ENCODE results near the gene SULT1C2.

GRCh38 chr2:108314586-108315296, 26.0 kb downstream of the SULT1C2 start:
- TF ChIP-seq TOX (CRISPR knock-in tag; IDR thresholded peaks at IDR 0.05; ENCODE audit: borderline replicate concordance), result no peak
- no peak for TF ChIP-seq TSHZ2 (CRISPR knock-in tag; IDR thresholded peaks at IDR 0.05)
- TF ChIP-seq TCF4 (CRISPR knock-in tag; IDR thresholded peaks at IDR 0.05; ENCODE audit: borderline replicate concordance), result no peak
- no peak for TF ChIP-seq ZNF565 (CRISPR knock-in tag; conservative IDR thresholded peaks at IDR 0.05; ENCODE audit: low read depth)
- TF ChIP-seq ZFP30 (CRISPR knock-in tag; IDR thresholded peaks at IDR 0.05), result no peak
- TF ChIP-seq POU6F1 (CRISPR knock-in tag; IDR thresholded peaks at IDR 0.05; ENCODE audit: borderline replicate concordance, low read depth), result no peak
- no peak for TF ChIP-seq ESRRG (CRISPR knock-in tag; IDR thresholded peaks at IDR 0.05)
- TF ChIP-seq ZC3H10 (CRISPR knock-in tag; IDR thresholded peaks at IDR 0.05), result no peak
- TF ChIP-seq ARNTL (CRISPR knock-in tag; IDR thresholded peaks at IDR 0.05; ENCODE audit: borderline replicate concordance, low read depth), result no peak
